GM12878 (cell line): Measurements from ENCODE around the gene GALT. TPM values are rescaled to one million over a fixed set of nuclear protein-coding genes. Genes with fewer than 3 reads are reported as not detected.

Experiments
- ATAC-seq: fragments of 200-7000 bp; cut with Tn5 transposase; 3 replicates; pipeline ENCODE4 v1.9.1; 2020; ENCODE audit warnings: mild to moderate bottlenecking, moderate library complexity
- BruUV-seq: library from RNA; stranded (reverse); fragments of 400-500 nt; replicated peaks from 2 replicates; lab custom pipeline; 2021; lab: Mats Ljungman, UMichigan
- CTCF ChIA-PET: fragments of 300-600 bp; sonication (Branson Sonifier 250); formaldehyde crosslinking; extraction: SDS; loops from one replicate; lab custom pipeline; 2021; ENCODE audit warnings: inconsistent platforms; lab: Yijun Ruan, JAX
- POLR2A ChIA-PET: fragments of 350-600 bp; formaldehyde crosslinking; extraction: SDS; loops from one replicate; lab custom pipeline; 2021; ENCODE audit warnings: inconsistent platforms; lab: Charles Lee
- RAD21 ChIA-PET: fragments of 300-600 bp; sonication (Branson Sonifier 250); formaldehyde crosslinking; loops from one replicate; lab custom pipeline; 2023; ENCODE audit warnings: antibody characterized with exemption; ENCODE audit not compliant: unreplicated experiment; lab: Charles Lee
- SMC1A ChIA-PET: fragments of 300-600 bp; sonication (Branson Sonifier 250); formaldehyde crosslinking; loops from one replicate; lab custom pipeline; 2023; ENCODE audit not compliant: unreplicated experiment, uncharacterized antibody; lab: Charles Lee
- DNase-seq: peaks from one replicate; pipeline ENCODE4 v3.0.0-alpha.2; 2011; ENCODE audit warnings: low read depth, low spot score
- FAIRE-seq: peaks from 3 replicates; lab custom pipeline; 2011; peaks lifted over from hg19 to GRCh38; lab: Jason Lieb, UNC
- H2AFZ ChIP-seq: 2 replicates; pipeline ENCODE4 v1.6.0; 2011; ENCODE audit warnings: low read depth, low read length, control low read depth; ENCODE audit not compliant: control insufficient read depth
- H3K27ac ChIP-seq: 2 replicates; pipeline ENCODE4 v1.5.1; 2011; ENCODE audit warnings: control low read depth; ENCODE audit not compliant: control insufficient read depth, insufficient read depth
- H3K27me3 ChIP-seq, 2 experiments: replicated peaks in 1 of 2; 2 replicates each; pipeline versions ENCODE4 v1.6.0 to v1.6.1; 2011; ENCODE audit warnings: low read length in 1 of 2; ENCODE audit not compliant: control insufficient read depth in 2 of 2, insufficient read depth in 2 of 2
- H3K36me3 ChIP-seq, 2 experiments: 2 replicates each; pipeline ENCODE4 v1.5.1; 2011; ENCODE audit warnings: low read length in 1 of 2; ENCODE audit not compliant: control insufficient read depth in 2 of 2, insufficient read depth in 2 of 2
- H3K4me1 ChIP-seq: 2 replicates; pipeline ENCODE4 v1.6.1; 2011; ENCODE audit warnings: mild to moderate bottlenecking, low read length, moderate library complexity, mixed read lengths; ENCODE audit not compliant: control insufficient read depth, insufficient read depth
- H3K4me2 ChIP-seq: 2 replicates; pipeline ENCODE4 v1.6.0; 2011; ENCODE audit warnings: control low read depth; ENCODE audit not compliant: control insufficient read depth, insufficient read depth
- H3K4me3 ChIP-seq: fragments of 200-600 bp; sonication (generic); 2 replicates; pipeline ENCODE4 v1.5.1; 2016
- H3K79me2 ChIP-seq: 2 replicates; pipeline ENCODE4 v1.6.0; 2011; ENCODE audit warnings: low read length; ENCODE audit not compliant: control insufficient read depth, insufficient read depth
- H3K9ac ChIP-seq: 2 replicates; pipeline ENCODE4 v1.8.0; 2011; ENCODE audit warnings: low read length, control low read depth, mixed read lengths; ENCODE audit not compliant: control insufficient read depth, insufficient read depth
- H3K9me3 ChIP-seq: replicated peaks from 3 replicates; pipeline ENCODE4 v1.5.1; 2011; ENCODE audit warnings: mild to moderate bottlenecking, low read length; ENCODE audit not compliant: control insufficient read depth, insufficient read depth
- H4K20me1 ChIP-seq: 2 replicates; pipeline ENCODE4 v1.6.0; 2011; ENCODE audit not compliant: control insufficient read depth, insufficient read depth
- CHD1 ChIP-seq: IDR thresholded peaks from 2 replicates; pipeline ENCODE4 v1.6.1; 2012; ENCODE audit warnings: low read depth, low read length, improper control_type of control experiment
- EGR1 ChIP-seq, 2 experiments: IDR thresholded peaks; 1 replicate in 1 of 2; 2 replicates in 1 of 2; pipeline ENCODE4 v1.6.1; 2011 to 2012; ENCODE audit warnings: low read depth in 2 of 2, low read length in 2 of 2, borderline replicate concordance in 1 of 2, mild to moderate bottlenecking in 1 of 2, moderate library complexity in 1 of 2
- GABPA ChIP-seq: IDR thresholded peaks from 2 replicates; pipeline ENCODE4 v1.6.1; 2014; ENCODE audit warnings: antibody characterized with exemption, low read depth, mild to moderate bottlenecking, inconsistent platforms
- IKZF1 ChIP-seq: fragments of 450-650 bp; conservative IDR thresholded peaks from 2 replicates; pipeline ENCODE4 v1.6.1; 2017; ENCODE audit warnings: antibody characterized with exemption, mild to moderate bottlenecking
- IRF4 ChIP-seq: IDR thresholded peaks from 2 replicates; pipeline ENCODE4 v1.6.1; 2011; ENCODE audit warnings: low read depth, low read length
- PAX5 ChIP-seq: IDR thresholded peaks from 2 replicates; pipeline ENCODE4 v1.6.1; 2011; ENCODE audit warnings: low read depth, low read length, borderline replicate concordance
- PRDM15 ChIP-seq: fragments of 450-650 bp; formaldehyde crosslinking; IDR thresholded peaks from 2 replicates; pipeline ENCODE4 v1.4.0; 2020; ENCODE audit warnings: mild to moderate bottlenecking, moderate library complexity
- RUNX3 ChIP-seq: IDR thresholded peaks from 2 replicates; pipeline ENCODE4 v1.6.1; 2012; ENCODE audit warnings: low read length, inconsistent platforms
- SRF ChIP-seq, 2 experiments: IDR thresholded peaks; 2 replicates each; pipeline ENCODE4 v1.6.1; 2011; ENCODE audit warnings: low read depth in 2 of 2, low read length in 2 of 2, mild to moderate bottlenecking in 1 of 2, moderate library complexity in 1 of 2
- STAT3 ChIP-seq: IDR thresholded peaks from 2 replicates; pipeline ENCODE4 v1.6.1; 2011; ENCODE audit warnings: low read depth, low read length, improper control_type of control experiment
- ZNF24 ChIP-seq: fragments of 450-650 bp; IDR thresholded peaks from 2 replicates; pipeline ENCODE4 v1.6.1; 2017; ENCODE audit warnings: antibody characterized with exemption, mild to moderate bottlenecking
- WGBS: methylation state at CpG from one replicate; pipeline ENCODE4 v1.1.6; 2016; ENCODE audit warnings: low lambda C conversion rate; ENCODE audit not compliant: insufficient replicate concordance, insufficient coverage; ENCODE audit errors: missing lambda C conversion rate; 5-methylcytosine and 5-hydroxymethylcytosine counted together
- in situ Hi-C: fragments of 300-500 bp; cut with MboI; formaldehyde crosslinking; loops from 9 replicates; pipeline ENCODE4 v1.14.3; 2018; ENCODE audit warnings: mixed read lengths
- intact Hi-C: fragments of 100-400 bp; cut with micrococcal nuclease; formaldehyde crosslinking; loops from one replicate; pipeline ENCODE4 v1.14.2; 2022; ENCODE audit not compliant: unreplicated experiment
- polyA plus RNA-seq, 11 experiments: library from polyadenylated mRNA; depleted of rRNA in 4 of 11; unstranded in 6 of 11; stranded (reverse) in 5 of 11; fragments of >200 nt; fragmentation: Nextera tagmentation in 4 of 11; fragmentation: Illumina TruSeq in 1 of 11; extraction: Ambion mirVana in 4 of 11; extraction: Trizol in 1 of 11; gene quantifications; 1 replicate in 1 of 11; 2 replicates in 10 of 11; pipeline versions ENCODE4 v1.2.1 to v1.2.3, GENCODE V29; 2011 to 2016; ENCODE audit warnings: inconsistent platforms in 2 of 11, missing spikeins in 2 of 11, low read depth in 1 of 11
- total RNA-seq, 4 experiments: library from RNA; depleted of rRNA in 3 of 4; stranded (reverse); fragments of >200 nt in 3 of 4; fragmentation: Illumina TruSeq in 1 of 4; extraction: Trizol in 1 of 4; gene quantifications; 2 replicates each; pipeline versions ENCODE4 v1.2.1 to v1.2.3, GENCODE V29; 2013 to 2021

GALT gene
- total and polyA plus RNA-seq, 10 of the 15 experiments (the other 5 are each of a cell fraction or from before 2014, with no cell fraction given) = 9.3 to 34.1 (median 26.9) TPM

- POLR2A ChIA-PET = no interaction called here
- no peak for FAIRE-seq
- RAD21 ChIA-PET = no interaction called here
Observed at GRCh38 chr9:34671307-34671706, 24.8 kb downstream of the GALT start.

GRCh38 chr9:34674440-34674839 is 28.0 kb downstream of the GALT start:
- 52% methylated on average over 3 of the region's 3 CpGs for WGBS
- BruUV-seq = no TSS peak
- POLR2A ChIA-PET = no interaction called here
- TF ChIP-seq IKZF1 (no peak), CHD1 (no peak), GABPA (no peak), IRF4 (no peak), RUNX3 (no peak), SRF (IDR thresholded peaks at IDR 0.05; ENCODE audit: low read depth in 2 of 2, low read length in 2 of 2) (no peak), PRDM15 (CRISPR knock-in tag) (no peak), EGR1 (IDR thresholded peaks at IDR 0.05; ENCODE audit: borderline replicate concordance in 1 of 2, low read depth in 2 of 2, low read length in 2 of 2) (no peak)
- Histone ChIP-seq H2AFZ (no peak overlapping the region), H4K20me1 (no peaks in the 10 kb centered on the region), H3K27me3 (no peaks in the 10 kb centered on the region), H3K9me3 (no peaks in the 10 kb centered on the region; the same call in 2 of the 3 replicates), H3K79me2 (no peaks in the 10 kb centered on the region), H3K4me1 (no peaks in the 10 kb centered on the region), H3K4me2 (no peak overlapping the region), H3K36me3 (no peaks in the 10 kb centered on the region), H3K27ac (no peak overlapping the region), H3K4me3 (no peak overlapping the region), H3K9ac (no peak overlapping the region)
- CTCF ChIA-PET = interaction anchor here (1.1 to 3.3 kb wide), 5 partner anchors 8 to 29 kb away, joined by 3 to 23 read pairs (median 4); a partner anchor contains a TSS
- SMC1A ChIA-PET = no interaction called here
- ATAC-seq (no peak), DNase-seq (no peak), FAIRE-seq (no peak)
- intact Hi-C loops (no loop called here), in situ Hi-C loops (no loop called here)
- RAD21 ChIA-PET = interaction anchor here (0.6 kb wide), 1 partner anchor 1279 kb away, joined by 3 read pairs; no protein-coding TSS in a partner anchor

More at GRCh38 chr9:34671307-34671706, 24.8 kb downstream of the GALT start:
- no peaks in the 10 kb centered on the region for H3K4me1 ChIP-seq
- H3K36me3 ChIP-seq = no peaks in the 10 kb centered on the region
- ChIA-PET CTCF (no interaction called here), SMC1A (no interaction called here)
- no peak overlapping the region for H3K9ac ChIP-seq
- in situ Hi-C loops = no loop called here
- 58% methylated on average over 1 of the region's 1 CpG for WGBS
- intact Hi-C loops = no loop called here
- no peak for ATAC-seq
- BruUV-seq = no TSS peak
- no peaks in the 10 kb centered on the region; the same call in 2 of the 3 replicates for H3K9me3 ChIP-seq
- no peak overlapping the region for H3K27ac ChIP-seq
- no peaks in the 10 kb centered on the region for H3K27me3 ChIP-seq
- H3K4me2 ChIP-seq = no peak overlapping the region
- TF ChIP-seq STAT3 (no peak), ZNF24 (no peak), PAX5 (no peak)
- no peak for DNase-seq
- H3K79me2 ChIP-seq = no peaks in the 10 kb centered on the region
- no peak overlapping the region for H3K4me3 ChIP-seq
- no peaks in the 10 kb centered on the region for H4K20me1 ChIP-seq
- no peak overlapping the region for H2AFZ ChIP-seq
